ENCODE data around the gene MICAL2. TPM values are rescaled to one million over a fixed set of nuclear protein-coding genes. Genes with fewer than 3 reads are reported as not detected.

MICAL2 gene
- total and polyA plus RNA-seq, 10 of the 15 experiments (the other 5 are each of a cell fraction or from before 2014, with no cell fraction given) = 0.90 to 5.6 (median 2.4) TPM

DNA sequence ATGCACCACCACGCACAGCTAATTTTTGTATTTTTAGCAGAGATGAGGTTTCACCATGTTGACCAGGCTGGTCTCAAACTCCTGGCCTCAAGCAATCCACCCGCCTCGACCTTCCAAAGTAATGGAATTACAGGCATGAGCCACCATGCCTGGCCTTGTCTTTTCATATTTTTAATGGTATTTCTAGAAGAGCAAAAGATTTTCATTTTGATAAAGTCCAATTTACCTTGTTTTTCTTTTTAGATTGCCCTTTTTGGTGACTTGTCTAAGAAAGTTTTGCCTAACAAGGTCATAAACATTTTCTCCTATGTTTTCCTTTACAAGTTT, 45.5 kb upstream of the MICAL2 start (continued):
- TF ChIP-seq, protein P1, sequence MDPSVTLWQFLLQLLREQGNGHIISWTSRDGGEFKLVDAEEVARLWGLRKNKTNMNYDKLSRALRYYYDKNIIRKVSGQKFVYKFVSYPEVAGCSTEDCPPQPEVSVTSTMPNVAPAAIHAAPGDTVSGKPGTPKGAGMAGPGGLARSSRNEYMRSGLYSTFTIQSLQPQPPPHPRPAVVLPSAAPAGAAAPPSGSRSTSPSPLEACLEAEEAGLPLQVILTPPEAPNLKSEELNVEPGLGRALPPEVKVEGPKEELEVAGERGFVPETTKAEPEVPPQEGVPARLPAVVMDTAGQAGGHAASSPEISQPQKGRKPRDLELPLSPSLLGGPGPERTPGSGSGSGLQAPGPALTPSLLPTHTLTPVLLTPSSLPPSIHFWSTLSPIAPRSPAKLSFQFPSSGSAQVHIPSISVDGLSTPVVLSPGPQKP (IDR thresholded peaks at IDR 0.05; ENCODE audit: low read depth, low read length) = no peak
- TF ChIP-seq ZNF24 (IDR thresholded peaks at IDR 0.05) = no peak
- TF ChIP-seq FOXK2 (IDR thresholded peaks at IDR 0.05) = no peak
- no peak for TF ChIP-seq YY1 (IDR thresholded peaks at IDR 0.05; ENCODE audit: low read depth, low read length)

DNA sequence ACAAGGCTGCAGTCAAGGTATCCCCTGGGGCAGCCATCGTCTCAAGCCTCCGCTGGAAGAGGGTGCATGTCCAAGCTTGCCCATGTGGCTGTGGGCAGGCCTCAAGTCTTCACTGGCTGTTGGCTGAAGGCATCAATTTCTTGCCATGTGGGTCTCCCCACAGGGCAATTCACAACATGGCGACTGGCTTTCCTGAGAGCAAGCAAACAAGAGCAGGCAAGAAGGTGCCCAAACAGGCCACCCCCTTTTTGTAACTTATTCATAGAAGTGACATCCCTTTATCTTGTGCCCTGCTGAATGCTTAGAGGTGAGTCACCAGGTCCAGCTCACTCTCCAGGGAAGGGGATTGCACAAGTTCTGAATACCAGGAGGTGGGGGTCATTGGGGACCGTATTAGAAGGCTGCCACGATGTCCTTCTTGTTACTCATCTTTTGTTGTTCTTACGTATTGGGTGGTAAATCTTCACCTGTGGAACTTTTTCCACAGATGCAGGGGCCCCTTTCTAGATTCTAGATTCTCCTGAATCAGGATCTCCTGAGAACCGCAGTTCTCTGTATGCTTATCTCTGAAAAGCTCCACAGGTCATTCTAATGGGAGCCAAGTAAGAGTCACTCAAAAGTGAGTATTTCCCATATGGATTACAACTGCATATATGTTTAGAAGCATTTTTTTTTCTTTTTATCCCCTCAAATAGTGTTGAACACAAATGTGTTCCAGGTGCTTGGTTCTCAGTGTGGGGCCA, 44.2 kb upstream of the MICAL2 start:
- Histone ChIP-seq H3K27ac (ENCODE audit: control insufficient read depth, insufficient read depth) (no peak overlapping the region), H3K9me3 (replicated peaks; ENCODE audit: control insufficient read depth, insufficient read depth, low read length) (no peaks in the 10 kb centered on the region; the same call in 2 of the 3 replicates), H3K36me3 (ENCODE audit: control insufficient read depth in 2 of 2, insufficient read depth in 2 of 2, low read length in 1 of 2) (no peaks in the 10 kb centered on the region), H2AFZ (ENCODE audit: control insufficient read depth, low read depth, low read length) (no peak overlapping the region), H4K20me1 (ENCODE audit: control insufficient read depth, insufficient read depth) (no peaks in the 10 kb centered on the region), H3K4me3 (no peak overlapping the region), H3K4me1 (ENCODE audit: control insufficient read depth, insufficient read depth, low read length) (no peaks in the 10 kb centered on the region), H3K79me2 (ENCODE audit: control insufficient read depth, insufficient read depth, low read length) (no peaks in the 10 kb centered on the region), H3K4me2 (ENCODE audit: control insufficient read depth, insufficient read depth) (no peak overlapping the region), H3K27me3 (replicated peaks in 1 of 2; ENCODE audit: control insufficient read depth in 2 of 2, insufficient read depth in 2 of 2, low read length in 1 of 2) (no peaks in the 10 kb centered on the region; a peak in 2 of 4 replicates), H3K9ac (ENCODE audit: control insufficient read depth, insufficient read depth, low read length) (no peak overlapping the region)
- FAIRE-seq (no peak), ATAC-seq (no peak), DNase-seq (ENCODE audit: low read depth, low spot score) (no peak)
- BruUV-seq (replicated peaks) = no TSS peak
- CTCF ChIA-PET = interaction anchor here (1.3 to 2.2 kb wide), 2 partner anchors 11 to 170 kb away, joined by 4 to 7 read pairs; no protein-coding TSS in a partner anchor
- SMC1A ChIA-PET (ENCODE audit: uncharacterized antibody, unreplicated experiment) = no interaction called here
- 34% methylated on average over 7 of the region's 7 CpGs for WGBS (ENCODE audit: insufficient coverage, insufficient replicate concordance, low lambda C conversion rate, missing lambda C conversion rate)
- POLR2A ChIA-PET = no interaction called here
- RAD21 ChIA-PET (ENCODE audit: unreplicated experiment) = no interaction called here
- intact Hi-C loops (cut with micrococcal nuclease; ENCODE audit: unreplicated experiment) = no loop called here
- in situ Hi-C loops (cut with MboI) = no loop called here
- TF ChIP-seq, protein P2, sequence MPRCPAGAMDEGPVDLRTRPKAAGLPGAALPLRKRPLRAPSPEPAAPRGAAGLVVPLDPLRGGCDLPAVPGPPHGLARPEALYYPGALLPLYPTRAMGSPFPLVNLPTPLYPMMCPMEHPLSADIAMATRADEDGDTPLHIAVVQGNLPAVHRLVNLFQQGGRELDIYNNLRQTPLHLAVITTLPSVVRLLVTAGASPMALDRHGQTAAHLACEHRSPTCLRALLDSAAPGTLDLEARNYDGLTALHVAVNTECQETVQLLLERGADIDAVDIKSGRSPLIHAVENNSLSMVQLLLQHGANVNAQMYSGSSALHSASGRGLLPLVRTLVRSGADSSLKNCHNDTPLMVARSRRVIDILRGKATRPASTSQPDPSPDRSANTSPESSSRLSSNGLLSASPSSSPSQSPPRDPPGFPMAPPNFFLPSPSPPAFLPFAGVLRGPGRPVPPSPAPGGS (IDR thresholded peaks at IDR 0.05; ENCODE audit: borderline replicate concordance, insufficient read depth, low read depth, low read length, poor library complexity, severe bottlenecking) = no peak
- TF ChIP-seq, protein P3, sequence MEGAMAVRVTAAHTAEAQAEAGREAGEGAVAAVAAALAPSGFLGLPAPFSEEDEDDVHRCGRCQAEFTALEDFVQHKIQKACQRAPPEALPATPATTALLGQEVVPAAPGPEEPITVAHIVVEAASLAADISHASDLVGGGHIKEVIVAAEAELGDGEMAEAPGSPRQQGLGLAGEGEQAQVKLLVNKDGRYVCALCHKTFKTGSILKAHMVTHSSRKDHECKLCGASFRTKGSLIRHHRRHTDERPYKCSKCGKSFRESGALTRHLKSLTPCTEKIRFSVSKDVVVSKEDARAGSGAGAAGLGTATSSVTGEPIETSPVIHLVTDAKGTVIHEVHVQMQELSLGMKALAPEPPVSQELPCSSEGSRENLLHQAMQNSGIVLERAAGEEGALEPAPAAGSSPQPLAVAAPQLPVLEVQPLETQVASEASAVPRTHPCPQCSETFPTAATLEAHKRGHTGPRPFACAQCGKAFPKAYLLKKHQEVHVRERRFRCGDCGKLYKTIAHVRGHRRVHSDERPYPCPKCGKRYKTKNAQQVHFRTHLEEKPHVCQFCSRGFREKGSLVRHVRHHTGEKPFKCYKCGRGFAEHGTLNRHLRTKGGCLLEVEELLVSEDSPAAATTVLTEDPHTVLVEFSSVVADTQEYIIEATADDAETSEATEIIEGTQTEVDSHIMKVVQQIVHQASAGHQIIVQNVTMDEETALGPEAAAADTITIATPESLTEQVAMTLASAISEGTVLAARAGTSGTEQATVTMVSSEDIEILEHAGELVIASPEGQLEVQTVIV (IDR thresholded peaks at IDR 0.05; ENCODE audit: borderline replicate concordance, partially characterized antibody) = no peak
- TF ChIP-seq RELA (IDR thresholded peaks at IDR 0.05; ENCODE audit: borderline replicate concordance, partially characterized antibody) (no peak), POLR2AphosphoS5 (IDR thresholded peaks at IDR 0.05; ENCODE audit: low read length) (no peak), MYC (IDR thresholded peaks at IDR 0.05; ENCODE audit: insufficient read depth, insufficient read length, insufficient replicate concordance, low read length, severe bottlenecking) (no peak)
- TF ChIP-seq, protein P4, sequence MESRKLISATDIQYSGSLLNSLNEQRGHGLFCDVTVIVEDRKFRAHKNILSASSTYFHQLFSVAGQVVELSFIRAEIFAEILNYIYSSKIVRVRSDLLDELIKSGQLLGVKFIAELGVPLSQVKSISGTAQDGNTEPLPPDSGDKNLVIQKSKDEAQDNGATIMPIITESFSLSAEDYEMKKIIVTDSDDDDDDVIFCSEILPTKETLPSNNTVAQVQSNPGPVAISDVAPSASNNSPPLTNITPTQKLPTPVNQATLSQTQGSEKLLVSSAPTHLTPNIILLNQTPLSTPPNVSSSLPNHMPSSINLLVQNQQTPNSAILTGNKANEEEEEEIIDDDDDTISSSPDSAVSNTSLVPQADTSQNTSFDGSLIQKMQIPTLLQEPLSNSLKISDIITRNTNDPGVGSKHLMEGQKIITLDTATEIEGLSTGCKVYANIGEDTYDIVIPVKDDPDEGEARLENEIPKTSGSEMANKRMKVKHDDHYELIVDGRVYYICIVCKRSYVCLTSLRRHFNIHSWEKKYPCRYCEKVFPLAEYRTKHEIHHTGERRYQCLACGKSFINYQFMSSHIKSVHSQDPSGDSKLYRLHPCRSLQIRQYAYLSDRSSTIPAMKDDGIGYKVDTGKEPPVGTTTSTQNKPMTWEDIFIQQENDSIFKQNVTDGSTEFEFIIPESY (IDR thresholded peaks at IDR 0.05) = no peak
- TF ChIP-seq, protein P1 (IDR thresholded peaks at IDR 0.05; ENCODE audit: low read depth, low read length) = no peak
- TF ChIP-seq, protein P5, sequence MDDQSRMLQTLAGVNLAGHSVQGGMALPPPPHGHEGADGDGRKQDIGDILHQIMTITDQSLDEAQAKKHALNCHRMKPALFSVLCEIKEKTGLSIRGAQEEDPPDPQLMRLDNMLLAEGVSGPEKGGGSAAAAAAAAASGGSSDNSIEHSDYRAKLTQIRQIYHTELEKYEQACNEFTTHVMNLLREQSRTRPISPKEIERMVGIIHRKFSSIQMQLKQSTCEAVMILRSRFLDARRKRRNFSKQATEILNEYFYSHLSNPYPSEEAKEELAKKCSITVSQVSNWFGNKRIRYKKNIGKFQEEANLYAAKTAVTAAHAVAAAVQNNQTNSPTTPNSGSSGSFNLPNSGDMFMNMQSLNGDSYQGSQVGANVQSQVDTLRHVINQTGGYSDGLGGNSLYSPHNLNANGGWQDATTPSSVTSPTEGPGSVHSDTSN (IDR thresholded peaks at IDR 0.05; ENCODE audit: insufficient replicate concordance, low read depth, low read length) = no peak
